HepG2 (cell line): ENCODE data around the gene PLS1. TPM values are rescaled to one million over a fixed set of nuclear protein-coding genes. Genes with fewer than 3 reads are reported as not detected.

ENCODE experiments used
- BCL6 ChIP-seq: IDR thresholded peaks from 2 replicates; pipeline ENCODE4 v1.6.1; 2016; ENCODE audit warnings: missing genetic modification reagents, missing compliant biosample characterization
- CBX2 ChIP-seq, 2 experiments: fragments of 200-600 bp in 1 of 2; sonication (generic); formaldehyde crosslinking in 1 of 2; IDR thresholded peaks; 2 replicates each; pipeline versions ENCODE4 v1.7.0 to v1.8.1; 2018 to 2022; ENCODE audit warnings: low read depth in 2 of 2, low read length in 1 of 2, mild to moderate bottlenecking in 1 of 2, missing genetic modification reagents in 1 of 2
- EP300 ChIP-seq, 3 experiments: sonication (generic) in 1 of 3; formaldehyde crosslinking in 1 of 3; IDR thresholded peaks; 2 replicates each; pipeline versions ENCODE4 v1.5.1 to v1.6.1; 2011 to 2020; ENCODE audit warnings: low read depth in 2 of 3, low read length in 2 of 3, borderline replicate concordance in 1 of 3, improper control_type of control experiment in 1 of 3, mild to moderate bottlenecking in 1 of 3, missing genetic modification reagents in 1 of 3, moderate library complexity in 1 of 3
- FOXO4 ChIP-seq: sonication (generic); formaldehyde crosslinking; conservative IDR thresholded peaks from 2 replicates; pipeline ENCODE4 v1.8.1; 2023; ENCODE audit warnings: missing genetic modification reagents
- MTF2 ChIP-seq: sonication (generic); formaldehyde crosslinking; IDR thresholded peaks from 2 replicates; pipeline ENCODE4 v1.5.0; 2020; ENCODE audit warnings: missing genetic modification reagents, borderline replicate concordance
- RARA ChIP-seq: IDR thresholded peaks from 2 replicates; pipeline ENCODE4 v1.6.1; 2016; ENCODE audit warnings: missing genetic modification reagents, missing compliant biosample characterization
- SMAD9 ChIP-seq: sonication (generic); formaldehyde crosslinking; IDR thresholded peaks from 2 replicates; pipeline ENCODE4 v1.5.1; 2020; ENCODE audit warnings: mild to moderate bottlenecking, missing genetic modification reagents
- ZC3H13 ChIP-seq: sonication (generic); formaldehyde crosslinking; IDR thresholded peaks from 2 replicates; pipeline ENCODE4 v1.8.1; 2023; ENCODE audit warnings: mild to moderate bottlenecking, missing genetic modification reagents, moderate library complexity
- ZFX ChIP-seq: sonication (generic); formaldehyde crosslinking; IDR thresholded peaks from 2 replicates; pipeline ENCODE4 v1.4.0; 2020; ENCODE audit warnings: mild to moderate bottlenecking, low read depth, missing genetic modification reagents, moderate library complexity
- ZMYM4 ChIP-seq: sonication (generic); formaldehyde crosslinking; IDR thresholded peaks from 2 replicates; pipeline ENCODE4 v1.8.1; 2023; ENCODE audit warnings: mild to moderate bottlenecking, missing genetic modification reagents
- ZNF329 ChIP-seq: sonication (generic); formaldehyde crosslinking; IDR thresholded peaks from 2 replicates; pipeline ENCODE4 v1.9.0; 2021; ENCODE audit warnings: low read depth, mild to moderate bottlenecking, missing genetic modification reagents
- ZNF431 ChIP-seq: sonication (generic); formaldehyde crosslinking; IDR thresholded peaks from 2 replicates; pipeline ENCODE4 v1.9.0; 2022; ENCODE audit warnings: missing genetic modification reagents, low read depth, mild to moderate bottlenecking, borderline replicate concordance
- ZNF564 ChIP-seq: sonication (generic); formaldehyde crosslinking; IDR thresholded peaks from 2 replicates; pipeline ENCODE4 v1.8.1; 2023; ENCODE audit warnings: mild to moderate bottlenecking, missing genetic modification reagents
- ZNF605 ChIP-seq: sonication (generic); formaldehyde crosslinking; IDR thresholded peaks from 2 replicates; pipeline ENCODE4 v1.8.0; 2022; ENCODE audit warnings: mild to moderate bottlenecking, missing genetic modification reagents
- ZNF607 ChIP-seq: sonication (generic); formaldehyde crosslinking; IDR thresholded peaks from 2 replicates; pipeline ENCODE4 v1.5.1; 2020; ENCODE audit warnings: missing genetic modification reagents, mild to moderate bottlenecking, borderline replicate concordance
- ZNF775 ChIP-seq: sonication (generic); formaldehyde crosslinking; IDR thresholded peaks from 2 replicates; pipeline ENCODE4 v1.4.0; 2020; ENCODE audit warnings: missing genetic modification reagents, mild to moderate bottlenecking, moderate library complexity, borderline replicate concordance
- ZNF788 ChIP-seq: sonication (generic); formaldehyde crosslinking; IDR thresholded peaks from 2 replicates; pipeline ENCODE4 v1.5.0; 2020; ENCODE audit warnings: mild to moderate bottlenecking, missing genetic modification reagents, borderline replicate concordance
- ZNF816 ChIP-seq: sonication (generic); formaldehyde crosslinking; IDR thresholded peaks from 2 replicates; pipeline ENCODE4 v1.8.0; 2022; ENCODE audit warnings: missing genetic modification reagents, mild to moderate bottlenecking, borderline replicate concordance
- polyA plus RNA-seq, 8 experiments: library from polyadenylated mRNA; depleted of rRNA in 3 of 8; stranded (reverse) in 7 of 8; unstranded in 1 of 8; fragments of >200 nt; fragmentation: Illumina TruSeq in 4 of 8; extraction: Trizol in 4 of 8; gene quantifications; 2 replicates each; pipeline versions ENCODE4 v1.2.1 to v1.2.3, GENCODE V29; 2011 to 2016; ENCODE audit warnings: low read depth in 4 of 8, missing spikeins in 1 of 8, mixed read lengths in 1 of 8; ENCODE audit not compliant: insufficient read depth in 1 of 8
- total RNA-seq, 5 experiments: library from RNA; depleted of rRNA; stranded (reverse); fragments of >200 nt; fragmentation: Illumina TruSeq; extraction: Trizol; gene quantifications; 2 replicates each; pipeline ENCODE4 v1.2.3, GENCODE V29; 2016; ENCODE audit warnings: low read depth in 1 of 5
- TF ChIP-seq, protein P1 (sequence below): fragments of 450-650 bp; IDR thresholded peaks from 2 replicates; pipeline ENCODE4 v1.6.1; 2017; ENCODE audit warnings: mild to moderate bottlenecking
- TF ChIP-seq, protein P2 (sequence below): sonication (generic); formaldehyde crosslinking; IDR thresholded peaks from 2 replicates; pipeline ENCODE4 v1.5.1; 2020; ENCODE audit warnings: mild to moderate bottlenecking, missing genetic modification reagents

Gene PLS1
- total and polyA plus RNA-seq, 2 of the 13 experiments (the other 11 are each of a cell fraction or from before 2014, with no cell fraction given), result 11.2 to 21.1 TPM

GRCh38 chr3:142578329-142579223 is 17.6 kb upstream of the PLS1 start, which contains the start of gene ATR (continued):
- no peak for TF ChIP-seq FOXO4 (CRISPR knock-in tag)
- TF ChIP-seq, protein P1, sequence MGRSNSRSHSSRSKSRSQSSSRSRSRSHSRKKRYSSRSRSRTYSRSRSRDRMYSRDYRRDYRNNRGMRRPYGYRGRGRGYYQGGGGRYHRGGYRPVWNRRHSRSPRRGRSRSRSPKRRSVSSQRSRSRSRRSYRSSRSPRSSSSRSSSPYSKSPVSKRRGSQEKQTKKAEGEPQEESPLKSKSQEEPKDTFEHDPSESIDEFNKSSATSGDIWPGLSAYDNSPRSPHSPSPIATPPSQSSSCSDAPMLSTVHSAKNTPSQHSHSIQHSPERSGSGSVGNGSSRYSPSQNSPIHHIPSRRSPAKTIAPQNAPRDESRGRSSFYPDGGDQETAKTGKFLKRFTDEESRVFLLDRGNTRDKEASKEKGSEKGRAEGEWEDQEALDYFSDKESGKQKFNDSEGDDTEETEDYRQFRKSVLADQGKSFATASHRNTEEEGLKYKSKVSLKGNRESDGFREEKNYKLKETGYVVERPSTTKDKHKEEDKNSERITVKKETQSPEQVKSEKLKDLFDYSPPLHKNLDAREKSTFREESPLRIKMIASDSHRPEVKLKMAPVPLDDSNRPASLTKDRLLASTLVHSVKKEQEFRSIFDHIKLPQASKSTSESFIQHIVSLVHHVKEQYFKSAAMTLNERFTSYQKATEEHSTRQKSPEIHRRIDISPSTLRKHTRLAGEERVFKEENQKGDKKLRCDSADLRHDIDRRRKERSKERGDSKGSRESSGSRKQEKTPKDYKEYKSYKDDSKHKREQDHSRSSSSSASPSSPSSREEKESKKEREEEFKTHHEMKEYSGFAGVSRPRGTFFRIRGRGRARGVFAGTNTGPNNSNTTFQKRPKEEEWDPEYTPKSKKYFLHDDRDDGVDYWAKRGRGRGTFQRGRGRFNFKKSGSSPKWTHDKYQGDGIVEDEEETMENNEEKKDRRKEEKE, result no peak
- no peak for TF ChIP-seq CBX2 (IDR thresholded peaks at IDR 0.05; ENCODE audit: low read depth, low read length)
- TF ChIP-seq CBX2 (CRISPR knock-in tag; IDR thresholded peaks at IDR 0.05; ENCODE audit: low read depth), result no peak
- no peak; the same call in 1 of the 2 replicates for TF ChIP-seq RARA (CRISPR knock-in tag)
- no peak for TF ChIP-seq ZNF775 (CRISPR knock-in tag)
- peak; percentile 96 for TF ChIP-seq ZNF564
- peak; percentile 87; the same call in 1 of the 2 replicates for TF ChIP-seq ZNF431 (CRISPR knock-in tag)
- peak; percentile 82 for TF ChIP-seq ZC3H13 (CRISPR knock-in tag)
- peak; percentile 66 for TF ChIP-seq BCL6 (CRISPR knock-in tag)
- peak; percentile 100 for TF ChIP-seq ZMYM4 (CRISPR knock-in tag)
- TF ChIP-seq, protein P2, sequence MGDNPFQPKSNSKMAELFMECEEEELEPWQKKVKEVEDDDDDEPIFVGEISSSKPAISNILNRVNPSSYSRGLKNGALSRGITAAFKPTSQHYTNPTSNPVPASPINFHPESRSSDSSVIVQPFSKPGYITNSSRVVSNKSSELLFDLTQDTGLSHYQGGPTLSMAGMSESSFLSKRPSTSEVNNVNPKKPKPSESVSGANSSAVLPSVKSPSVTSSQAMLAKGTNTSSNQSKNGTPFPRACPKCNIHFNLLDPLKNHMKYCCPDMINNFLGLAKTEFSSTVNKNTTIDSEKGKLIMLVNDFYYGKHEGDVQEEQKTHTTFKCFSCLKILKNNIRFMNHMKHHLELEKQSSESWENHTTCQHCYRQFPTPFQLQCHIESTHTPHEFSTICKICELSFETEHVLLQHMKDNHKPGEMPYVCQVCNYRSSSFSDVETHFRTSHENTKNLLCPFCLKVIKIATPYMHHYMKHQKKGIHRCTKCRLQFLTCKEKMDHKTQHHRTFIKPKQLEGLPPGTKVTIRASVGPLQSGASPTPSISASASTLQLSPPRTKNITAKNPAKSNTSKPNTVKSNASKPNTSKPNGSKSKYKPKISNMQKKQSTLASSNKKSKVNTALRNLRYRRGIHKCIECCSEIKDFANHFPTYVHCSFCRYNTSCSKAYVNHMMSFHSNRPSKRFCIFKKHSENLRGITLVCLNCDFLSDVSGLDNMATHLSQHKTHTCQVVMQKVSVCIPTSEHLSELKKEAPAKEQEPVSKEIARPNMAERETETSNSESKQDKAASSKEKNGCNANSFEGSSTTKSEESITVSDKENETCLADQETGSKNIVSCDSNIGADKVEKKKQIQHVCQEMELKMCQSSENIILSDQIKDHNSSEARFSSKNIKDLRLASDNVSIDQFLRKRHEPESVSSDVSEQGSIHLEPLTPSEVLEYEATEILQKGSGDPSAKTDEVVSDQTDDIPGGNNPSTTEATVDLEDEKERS, result peak; percentile 88
- peak; percentile 37; the same call in 1 of the 2 replicates for TF ChIP-seq SMAD9 (CRISPR knock-in tag)
- TF ChIP-seq ZNF607, result peak; percentile 97
- peak in 1 of 2 experiments; percentile 59; a peak in 2 of 4 replicates for TF ChIP-seq EP300 (IDR thresholded peaks at IDR 0.05; ENCODE audit: low read depth in 2 of 2, low read length in 2 of 2)
- peak; percentile 67; the same call in 1 of the 2 replicates for TF ChIP-seq EP300 (CRISPR knock-in tag; IDR thresholded peaks at IDR 0.05; ENCODE audit: borderline replicate concordance)
- TF ChIP-seq ZNF329 (CRISPR knock-in tag), result peak; percentile 77; the same call in 1 of the 2 replicates
- peak; percentile 98 for TF ChIP-seq ZNF605 (CRISPR knock-in tag)
- peak; percentile 91 for TF ChIP-seq ZNF816 (CRISPR knock-in tag)
- TF ChIP-seq ZFX, result peak; percentile 97
- TF ChIP-seq ZNF788 (CRISPR knock-in tag), result peak; percentile 99
- no peak for TF ChIP-seq MTF2 (CRISPR knock-in tag)
